ENCODE results near the gene STIM2.

DNA sequence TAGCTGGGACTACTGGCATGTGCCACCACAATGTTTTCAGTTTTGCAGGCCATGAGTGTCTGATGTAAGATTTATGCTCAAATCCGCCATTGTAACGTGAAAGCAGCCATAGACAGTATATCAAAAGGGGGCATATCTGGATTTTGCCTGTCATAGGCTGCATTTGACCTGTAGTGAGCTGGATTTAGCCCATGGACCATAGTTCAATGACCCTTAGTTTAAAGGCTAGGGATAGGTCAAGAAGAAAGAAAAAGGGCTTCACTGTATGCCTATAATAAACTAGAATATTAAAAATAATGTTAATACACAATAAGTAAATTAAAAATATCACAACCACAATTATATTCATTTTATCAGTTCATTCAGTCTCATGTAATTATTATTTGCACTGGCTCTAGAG lies 181.8 kb downstream of the STIM2 start:
- TF ChIP-seq, protein P1, sequence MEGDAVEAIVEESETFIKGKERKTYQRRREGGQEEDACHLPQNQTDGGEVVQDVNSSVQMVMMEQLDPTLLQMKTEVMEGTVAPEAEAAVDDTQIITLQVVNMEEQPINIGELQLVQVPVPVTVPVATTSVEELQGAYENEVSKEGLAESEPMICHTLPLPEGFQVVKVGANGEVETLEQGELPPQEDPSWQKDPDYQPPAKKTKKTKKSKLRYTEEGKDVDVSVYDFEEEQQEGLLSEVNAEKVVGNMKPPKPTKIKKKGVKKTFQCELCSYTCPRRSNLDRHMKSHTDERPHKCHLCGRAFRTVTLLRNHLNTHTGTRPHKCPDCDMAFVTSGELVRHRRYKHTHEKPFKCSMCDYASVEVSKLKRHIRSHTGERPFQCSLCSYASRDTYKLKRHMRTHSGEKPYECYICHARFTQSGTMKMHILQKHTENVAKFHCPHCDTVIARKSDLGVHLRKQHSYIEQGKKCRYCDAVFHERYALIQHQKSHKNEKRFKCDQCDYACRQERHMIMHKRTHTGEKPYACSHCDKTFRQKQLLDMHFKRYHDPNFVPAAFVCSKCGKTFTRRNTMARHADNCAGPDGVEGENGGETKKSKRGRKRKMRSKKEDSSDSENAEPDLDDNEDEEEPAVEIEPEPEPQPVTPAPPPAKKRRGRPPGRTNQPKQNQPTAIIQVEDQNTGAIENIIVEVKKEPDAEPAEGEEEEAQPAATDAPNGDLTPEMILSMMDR (IDR thresholded peaks at IDR 0.05 in 8 of 11, conservative IDR thresholded peaks at IDR 0.05 in 3 of 11): no peak
- TF ChIP-seq POLR2A (IDR thresholded peaks at IDR 0.05) (no peak), POLR2AphosphoS5 (IDR thresholded peaks at IDR 0.05) (no peak)

Measured in spleen (tissue), 7 donors.